Adrenal gland (tissue), 12 donors: ENCODE data around the gene PTGFR. TPM values are rescaled to one million over a fixed set of nuclear protein-coding genes. Genes with fewer than 3 reads are reported as not detected.

Source experiments
- DNase-seq, 7 donors: peaks; one replicate each; pipeline ENCODE4 v3.0.0-alpha.2; 2019 to 2020
- H3K27ac ChIP-seq, 5 donors: fragments of 200-600 bp; sonication (generic) in 4 of 5; 1 replicate in 3 of 5; 2 replicates in 2 of 5; pipeline versions ENCODE4 v1.5.1 to v1.8.0; 2016 to 2020; ENCODE audit warnings: mild to moderate bottlenecking in 1 of 5
- H3K27me3 ChIP-seq: fragments of 200-600 bp; 2 replicates; pipeline ENCODE4 v1.8.0; 2021
- H3K36me3 ChIP-seq, 2 donors: fragments of 200-600 bp; replicated peaks in 1 of 2; 1 replicate in 1 of 2; 2 replicates in 1 of 2; pipeline versions ENCODE4 v1.5.1 to v1.8.0; 2018 to 2022
- H3K4me1 ChIP-seq, 2 donors: fragments of 200-600 bp; replicated peaks in 1 of 2; 1 replicate in 1 of 2; 2 replicates in 1 of 2; pipeline versions ENCODE4 v1.5.1 to v1.8.0; 2018 to 2021
- H3K4me3 ChIP-seq, 4 donors: fragments of 200-600 bp; sonication (generic) in 3 of 4; one replicate each; pipeline ENCODE4 v1.5.1; 2016 to 2018
- H3K9me3 ChIP-seq, 3 donors: fragments of 200-600 bp; sonication (generic) in 1 of 3; replicated peaks in 1 of 3; 1 replicate in 2 of 3; 2 replicates in 1 of 3; pipeline versions ENCODE4 v1.5.1 to v1.8.0; 2016 to 2021
- CTCF ChIP-seq, 6 experiments: fragments of 450-650 bp in 4 of 6; fragments of 200-600 bp in 2 of 6; sonication (generic) in 1 of 6; IDR thresholded peaks; 1 replicate in 5 of 6; 2 replicates in 1 of 6; pipeline versions ENCODE4 v1.5.1 to v1.8.0; 2016 to 2021; ENCODE audit warnings: antibody characterized with exemption in 6 of 6, mild to moderate bottlenecking in 2 of 6, moderate library complexity in 1 of 6
- POLR2A ChIP-seq, 2 donors: fragments of 450-650 bp; IDR thresholded peaks; one replicate each; pipeline ENCODE4 v1.6.1; 2017; ENCODE audit warnings: antibody characterized with exemption in 2 of 2, mild to moderate bottlenecking in 2 of 2, moderate library complexity in 1 of 2
- WGBS, 4 donors: extraction: QIAGEN DNeasy Blood & Tissue Kit in 2 of 4; methylation state at CpG; one replicate each; pipeline versions ENCODE4 v1.1.5 to v1.1.7; 2013 to 2017; 5-methylcytosine and 5-hydroxymethylcytosine counted together
- intact Hi-C, 2 donors: fragments of 100-400 bp; cut with DNase I; formaldehyde crosslinking; loops; one replicate each; pipeline versions ENCODE4 v1.14.1 to v1.15.0; 2022 to 2023
- polyA plus RNA-seq, 3 donors: library from polyadenylated mRNA; stranded (reverse); fragments of 200-250 nt in 2 of 3; fragments of 350-450 nt in 1 of 3; fragmentation: Illumina TruSeq in 1 of 3; extraction: RNeasy Lipid Tissue Mini Kit (QIAGEN cat#74804) in 1 of 3; gene quantifications; one replicate each; pipeline ENCODE4 v1.2.3, GENCODE V29; 2013 to 2014
- total RNA-seq, 9 donors: library from RNA; depleted of rRNA in 4 of 9; stranded (reverse); fragments of >200 nt in 4 of 9; fragments of 120-200 nt in 1 of 9; fragmentation: NEBNext Ultra II Directional in 1 of 9; extraction: Animal tissue kit (Norgen Biotek cat#: 25700) in 1 of 9; gene quantifications; one replicate each; pipeline versions ENCODE4 v1.1.0 to v1.2.4, GENCODE V29; 2013 to 2023
- donor health status: healthy with polysubstance abuse.
- donor health status: Bipolar disorder and iron deficiency.
- donor health status: DM: yes; HTN: yes; CAD: no.
- donor health status: DM: no; HTN: no; CAD: no.
- donor health status: DM: no; HTN: no; CAD: no.
- donor health status: DM: yes; HTN: yes; CAD: no.

The PTGFR gene
- total and polyA plus RNA-seq, 12 donors, result 1.0 to 8.9 (median 4.6) TPM

- H3K9me3 ChIP-seq, result no peaks in the 10 kb centered on the region
- no peak for DNase-seq
- H3K27me3 ChIP-seq, result no peaks in the 10 kb centered on the region
- H3K27ac ChIP-seq, result no peak overlapping the region
- intact Hi-C loops, result no loop called here
- no peaks in the 10 kb centered on the region for H3K36me3 ChIP-seq
- H3K4me1 ChIP-seq, result no peaks in the 10 kb centered on the region
- 64 to 74% (median 67%) methylated on average over 4 of the region's 4 CpGs for WGBS, 4 donors
- H3K4me3 ChIP-seq, result peak overlapping the region in 1 of 4 donors; percentile 2
- TF ChIP-seq CTCF (IDR thresholded peaks at IDR 0.05), result no peak
- no peak for TF ChIP-seq POLR2A (IDR thresholded peaks at IDR 0.05)
Observed at GRCh38 chr1:78497201-78497600, 6.4 kb downstream of the PTGFR start.

- no peak for DNase-seq
- no peaks in the 10 kb centered on the region for H3K9me3 ChIP-seq
- no peaks in the 10 kb centered on the region for H3K4me1 ChIP-seq
- 53 to 70% (median 64%) methylated on average over 2 of the region's 2 CpGs for WGBS, 4 donors
- H3K36me3 ChIP-seq, result no peaks in the 10 kb centered on the region
- no peak overlapping the region for H3K27ac ChIP-seq
- H3K27me3 ChIP-seq, result no peaks in the 10 kb centered on the region
- TF ChIP-seq POLR2A (IDR thresholded peaks at IDR 0.05) (no peak), CTCF (IDR thresholded peaks at IDR 0.05) (no peak)
- intact Hi-C loops, result no loop called here
- H3K4me3 ChIP-seq, result no peak overlapping the region
Observed at GRCh38 chr1:78500529-78500928, 9.8 kb downstream of the PTGFR start.

- TF ChIP-seq POLR2A (IDR thresholded peaks at IDR 0.05), result no peak
- no peak for TF ChIP-seq CTCF (IDR thresholded peaks at IDR 0.05)
- Histone ChIP-seq H3K27ac (no peak overlapping the region), H3K27me3 (no peaks in the 10 kb centered on the region), H3K36me3 (no peaks in the 10 kb centered on the region), H3K4me3 (no peak overlapping the region), H3K4me1 (no peaks in the 10 kb centered on the region), H3K9me3 (no peaks in the 10 kb centered on the region)
- intact Hi-C loops, result no loop called here
- no peak for DNase-seq
Observed at GRCh38 chr1:78501203-78501602, 10.4 kb downstream of the PTGFR start.

GRCh38 chr1:78511334-78511733, 20.6 kb downstream of the PTGFR start:
- WGBS, 4 donors, result 80 to 89% (median 82%) methylated on average over 3 of the region's 3 CpGs; no CpG with 5 or more reads in 1 of the 4 donors
- intact Hi-C loops, result no loop called here

More at GRCh38 chr1:78511334-78511733, 20.6 kb downstream of the PTGFR start:
- H3K36me3 ChIP-seq, result no peaks in the 10 kb centered on the region
- TF ChIP-seq CTCF (IDR thresholded peaks at IDR 0.05), result no peak
- no peak for TF ChIP-seq POLR2A (IDR thresholded peaks at IDR 0.05)
- H3K27ac ChIP-seq, result no peak overlapping the region
- no peaks in the 10 kb centered on the region for H3K4me1 ChIP-seq
- no peak overlapping the region for H3K4me3 ChIP-seq
- H3K27me3 ChIP-seq, result no peaks in the 10 kb centered on the region
- H3K9me3 ChIP-seq, result no peaks in the 10 kb centered on the region
- DNase-seq, result no peak
